HT-29 (cell line): ENCODE data around the gene ITLN1. TPM values are rescaled to one million over a fixed set of nuclear protein-coding genes. Genes with fewer than 3 reads are reported as not detected.

Experiments
- total RNA-seq: library from RNA; depleted of rRNA; stranded (reverse); fragments of >200 nt; shearing (Covaris generic); gene quantifications from 2 replicates; pipeline ENCODE4 v1.2.3, GENCODE V29; 2014; rRNA removed

Gene ITLN1
- total RNA-seq, 1 experiment from 2014 or later, result not detected

Other genes starting within 250 kb of the ITLN1 start
- not detected in 2 replicates for gene SLAMF1, start 238.1 kb downstream of the ITLN1 start, total RNA-seq
- gene CD48, start 173.4 kb downstream of the ITLN1 start, total RNA-seq, result not detected in 2 replicates
- gene SLAMF7, start 145.9 kb downstream of the ITLN1 start, total RNA-seq, result not detected in 2 replicates
- not detected in 2 replicates for gene LY9, start 89.0 kb downstream of the ITLN1 start, total RNA-seq
- gene CD244, start 22.3 kb downstream of the ITLN1 start, total RNA-seq, result not detected in 2 replicates
- not detected in 2 replicates for gene ITLN2, start 69.6 kb upstream of the ITLN1 start, total RNA-seq
- 128 and 154 TPM in 2 replicates for gene F11R, start 136.0 kb upstream of the ITLN1 start, total RNA-seq
- 121 and 139 TPM in 2 replicates for gene TSTD1, start 153.8 kb upstream of the ITLN1 start, total RNA-seq
- 78.4 and 79.3 TPM in 2 replicates for gene USF1, start 160.8 kb upstream of the ITLN1 start, total RNA-seq
- 0.58 and 0.86 TPM in 2 replicates for gene ARHGAP30, start 184.7 kb upstream of the ITLN1 start, total RNA-seq
- gene NECTIN4, start 204.4 kb upstream of the ITLN1 start, total RNA-seq, result 8.6 and 10.4 TPM in 2 replicates
- 3.8 and 5.5 TPM in 2 replicates for gene KLHDC9, start 213.2 kb upstream of the ITLN1 start, total RNA-seq
- gene PFDN2, start 232.9 kb upstream of the ITLN1 start, total RNA-seq, result 67.7 and 70.5 TPM in 2 replicates
- 25.1 and 30.8 TPM in 2 replicates for gene NIT1, start 232.9 kb upstream of the ITLN1 start, total RNA-seq
- 36.6 and 40.8 TPM in 2 replicates for gene DEDD, start 247.5 kb upstream of the ITLN1 start, total RNA-seq